ENCODE data around the gene TOM1. TPM values are rescaled to one million over a fixed set of nuclear protein-coding genes. Genes with fewer than 3 reads are reported as not detected.

The TOM1 gene
- total RNA-seq, 4 donors from 2014 or later: 56.3 to 183 (median 104) TPM

- in situ Hi-C loops (cut with MboI; ENCODE audit: low pct_ligation_motif_present in 1 of 4, low pct_unique_long_range_greater_than_20kb in 1 of 4, low sequenced_read_pairs in 3 of 4) (loop anchor here in 1 of 4 donors (10.0 kb wide), 1 partner anchor 244 kb away; no protein-coding TSS in a partner anchor), intact Hi-C loops (cut with DNase I; ENCODE audit: low total_unique reads) (loop anchor here (10.0 kb wide), 1 partner anchor 244 kb away; no protein-coding TSS in a partner anchor)
- peaks cover 0 to 20% (median 5%) of the 10 kb centered on the region in 4 donors for H3K36me3 ChIP-seq
- DNase-seq: no peak
- no peak overlapping the region for H3K27ac ChIP-seq
- WGBS, 2 donors (ENCODE audit: low coverage in 1 of 2): 90% methylated on average over 19 of the region's 19 CpGs; no CpG with 5 or more reads in 1 of the 2 donors
- no peaks in the 10 kb centered on the region for H3K9me3 ChIP-seq
- no peaks in the 10 kb centered on the region for H3K4me1 ChIP-seq
- H3K27me3 ChIP-seq: no peaks in the 10 kb centered on the region
- TF ChIP-seq CTCF (IDR thresholded peaks at IDR 0.05) (no peak), EP300 (IDR thresholded peaks at IDR 0.05; ENCODE audit: low read depth) (no peak), POLR2A (IDR thresholded peaks at IDR 0.05) (no peak), POLR2AphosphoS5 (IDR thresholded peaks at IDR 0.05) (no peak)
- no peak overlapping the region for H3K4me3 ChIP-seq
These were observed 41.6 kb downstream of the TOM1 start for GRCh38 chr22:35341090-35341874.

GRCh38 chr22:35342390-35342789, 42.7 kb downstream of the TOM1 start:
- in situ Hi-C loops (cut with MboI; ENCODE audit: low pct_ligation_motif_present in 1 of 4, low pct_unique_long_range_greater_than_20kb in 1 of 4, low sequenced_read_pairs in 3 of 4): loop anchor here in 1 of 4 donors (10.0 kb wide), 1 partner anchor 242 kb away; no protein-coding TSS in a partner anchor

GRCh38 chr22:35343664-35344550, 44.2 kb downstream of the TOM1 start:
- in situ Hi-C loops (cut with MboI; ENCODE audit: low pct_ligation_motif_present in 1 of 4, low pct_unique_long_range_greater_than_20kb in 1 of 4, low sequenced_read_pairs in 3 of 4) (loop anchor here in 1 of 4 donors (10.0 kb wide), 1 partner anchor 241 kb away; no protein-coding TSS in a partner anchor), intact Hi-C loops (cut with DNase I; ENCODE audit: low total_unique reads) (loop anchor here (10.0 kb wide), 1 partner anchor 241 kb away; no protein-coding TSS in a partner anchor)
- 96% methylated on average over 26 of the region's 26 CpGs; no CpG with 5 or more reads in 1 of the 2 donors for WGBS, 2 donors (ENCODE audit: low coverage in 1 of 2)
- Histone ChIP-seq H3K27me3 (no peaks in the 10 kb centered on the region), H3K9me3 (no peaks in the 10 kb centered on the region), H3K4me3 (no peak overlapping the region), H3K4me1 (no peaks in the 10 kb centered on the region), H3K36me3 (peaks cover 0 to 5% (median 0%) of the 10 kb centered on the region in 4 donors), H3K27ac (no peak overlapping the region)
- no peak for TF ChIP-seq EP300 (IDR thresholded peaks at IDR 0.05; ENCODE audit: low read depth)
- TF ChIP-seq POLR2A (IDR thresholded peaks at IDR 0.05): no peak
- no peak for TF ChIP-seq POLR2AphosphoS5 (IDR thresholded peaks at IDR 0.05)
- no peak for TF ChIP-seq CTCF (IDR thresholded peaks at IDR 0.05)
- no peak for DNase-seq

More at GRCh38 chr22:35342390-35342789, 42.7 kb downstream of the TOM1 start:
- H3K27ac ChIP-seq: no peak overlapping the region
- no peak overlapping the region for H3K4me3 ChIP-seq
- TF ChIP-seq POLR2AphosphoS5 (IDR thresholded peaks at IDR 0.05) (no peak), EP300 (IDR thresholded peaks at IDR 0.05; ENCODE audit: low read depth) (no peak), POLR2A (IDR thresholded peaks at IDR 0.05) (no peak), CTCF (IDR thresholded peaks at IDR 0.05) (no peak)
- DNase-seq: no peak
- intact Hi-C loops (cut with DNase I; ENCODE audit: low total_unique reads): loop anchor here (10.0 kb wide), 1 partner anchor 242 kb away; no protein-coding TSS in a partner anchor
- no peaks in the 10 kb centered on the region for H3K27me3 ChIP-seq
- H3K9me3 ChIP-seq: no peaks in the 10 kb centered on the region
- H3K36me3 ChIP-seq: peaks cover 0 to 18% (median 3%) of the 10 kb centered on the region in 4 donors
- no peaks in the 10 kb centered on the region for H3K4me1 ChIP-seq
- 99 to 100% methylated on average over 1 to 4 of the region's 4 CpGs for WGBS, 2 donors (ENCODE audit: low coverage in 1 of 2)

All from transverse colon (tissue), 4 donors.